ENCODE data around the gene RGCC.

RGCC gene

DNA sequence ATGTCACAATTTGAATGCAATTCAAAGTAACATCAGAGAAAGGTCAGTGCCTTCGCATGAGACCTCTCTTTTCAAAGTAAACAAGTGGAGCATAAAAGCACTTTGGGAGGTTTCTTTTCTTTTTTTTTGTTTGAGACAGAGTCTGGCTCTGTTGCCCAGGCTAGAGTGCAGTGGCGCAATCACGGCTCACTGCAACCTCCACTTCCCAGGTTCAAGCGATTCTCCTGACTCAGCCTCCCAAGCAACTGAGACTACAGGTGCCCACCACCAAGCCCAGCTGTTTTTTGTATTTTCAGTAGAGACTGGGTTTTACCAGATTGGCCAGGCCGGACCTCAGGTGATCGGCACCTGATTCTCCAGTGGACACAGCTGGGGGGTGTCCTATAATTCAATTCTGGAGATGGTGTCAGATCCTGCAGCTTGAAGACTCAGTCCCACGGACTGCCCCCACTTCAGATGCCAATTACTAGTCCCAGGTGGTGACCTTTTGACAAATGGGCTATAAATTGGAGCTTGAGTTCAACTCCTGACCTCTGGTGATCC is 57.6 kb downstream of the RGCC start:
- Mint-ChIP-seq H3K27me3 (no peaks in the 10 kb centered on the region), H3K4me1 (no peaks in the 10 kb centered on the region), H3K36me3 (no peaks in the 10 kb centered on the region), H3K4me3 (no peak overlapping the region), H3K9me3 (no peaks in the 10 kb centered on the region), H3K27ac (no peak overlapping the region)

DNA sequence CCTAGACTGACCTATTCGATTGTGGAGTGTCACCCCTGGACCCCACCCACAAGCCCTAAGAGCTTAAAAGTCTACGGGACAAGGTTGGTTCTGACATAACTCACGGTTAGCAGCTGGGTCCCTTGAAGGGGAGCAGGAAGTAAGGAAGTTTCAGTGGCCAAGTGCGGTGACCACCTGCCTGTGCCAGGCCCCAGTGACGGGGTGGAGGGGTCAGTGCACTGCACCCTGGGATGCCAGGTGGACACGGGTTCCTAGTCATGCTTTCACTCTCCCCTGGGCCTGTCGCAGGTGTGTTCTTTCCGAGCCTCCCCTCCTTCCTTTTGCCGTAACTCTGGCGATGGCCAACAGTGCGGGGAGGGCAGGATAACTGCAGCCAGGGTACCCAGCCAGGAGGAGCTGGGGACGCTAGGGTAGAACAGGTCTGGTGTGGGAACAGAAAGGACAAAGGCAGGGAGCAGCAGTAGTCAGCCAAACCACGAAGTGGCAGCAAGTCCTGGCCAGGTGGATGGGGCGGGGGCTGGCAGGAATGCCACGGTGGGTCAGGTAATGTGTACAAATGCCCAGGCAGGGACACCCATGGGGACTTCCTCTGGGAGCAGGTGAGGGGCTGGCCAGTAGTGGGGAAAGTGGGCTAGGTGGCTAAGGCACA is 58.3 kb downstream of the RGCC start:
- Mint-ChIP-seq H3K27ac (no peak overlapping the region), H3K36me3 (no peaks in the 10 kb centered on the region), H3K4me1 (no peaks in the 10 kb centered on the region), H3K27me3 (no peaks in the 10 kb centered on the region), H3K9me3 (no peaks in the 10 kb centered on the region), H3K4me3 (no peak overlapping the region)

- Mint-ChIP-seq H3K4me3 (no peak overlapping the region), H3K4me1 (no peaks in the 10 kb centered on the region), H3K27ac (no peak overlapping the region), H3K36me3 (no peaks in the 10 kb centered on the region), H3K9me3 (no peaks in the 10 kb centered on the region), H3K27me3 (no peaks in the 10 kb centered on the region)
Measured at GRCh38 chr13:41516166-41516565, 58.8 kb downstream of the RGCC start.

DNA sequence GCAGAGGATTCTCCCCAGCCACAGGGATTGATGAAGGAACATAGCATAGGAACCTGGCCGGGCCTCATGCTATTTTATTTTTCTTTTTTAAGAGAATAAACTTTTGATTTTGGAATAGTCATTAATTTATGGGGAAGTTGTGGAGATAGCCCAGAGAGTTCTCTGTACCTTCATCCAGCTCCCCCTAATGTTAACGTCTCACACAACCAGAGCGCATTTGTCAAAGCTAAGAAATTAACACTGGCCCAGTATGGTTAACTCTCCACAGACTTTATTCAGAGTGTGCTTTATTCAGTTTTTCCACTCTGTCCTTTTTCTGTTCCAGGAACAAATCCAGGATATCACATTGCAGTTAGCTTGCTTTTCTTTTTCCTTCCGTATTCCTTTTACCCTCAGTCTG is 59.4 kb downstream of the RGCC start:
- Mint-ChIP-seq H3K4me3 (no peak overlapping the region), H3K27me3 (no peaks in the 10 kb centered on the region), H3K9me3 (no peaks in the 10 kb centered on the region), H3K36me3 (no peaks in the 10 kb centered on the region), H3K4me1 (no peaks in the 10 kb centered on the region), H3K27ac (no peak overlapping the region)

DNA sequence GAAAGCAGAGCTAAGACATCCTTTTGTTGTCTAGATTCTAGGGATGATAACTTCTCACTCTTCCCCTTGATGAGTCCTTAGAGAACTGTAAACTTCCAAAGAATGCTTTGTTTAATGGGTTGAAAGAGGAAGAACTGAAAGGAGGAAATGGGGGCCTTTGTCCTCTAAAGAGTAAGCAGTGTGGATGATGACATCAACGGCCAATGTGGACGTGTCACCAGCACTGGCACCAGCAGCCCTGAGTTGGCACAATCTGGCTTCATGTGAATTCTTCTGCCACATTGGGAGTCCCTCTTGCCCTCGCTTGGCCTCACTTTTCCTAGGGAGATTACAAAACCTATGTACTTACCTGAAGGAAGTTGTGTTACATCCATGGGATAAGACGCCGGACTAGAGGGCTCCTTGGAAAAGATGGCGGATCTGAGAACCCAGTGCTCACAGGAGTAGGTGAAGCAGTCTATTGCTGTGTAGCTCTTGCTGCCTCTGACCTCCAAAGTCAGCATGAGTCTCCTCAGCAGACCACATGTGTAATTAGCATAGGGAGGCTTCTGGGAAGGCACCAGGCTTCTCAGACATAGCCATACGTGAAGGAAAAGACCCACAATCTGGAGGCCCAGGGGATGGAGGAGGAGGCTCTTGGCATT is 62.8 kb downstream of the RGCC start:
- no peaks in the 10 kb centered on the region for H3K9me3 Mint-ChIP-seq

More for the DNA sequence above, 62.8 kb downstream of the RGCC start:
- Mint-ChIP-seq H3K36me3 (no peaks in the 10 kb centered on the region), H3K4me1 (no peaks in the 10 kb centered on the region), H3K27ac (no peak overlapping the region), H3K4me3 (no peak overlapping the region), H3K27me3 (no peaks in the 10 kb centered on the region)
